WTC11 (cell line): ENCODE measurements around the gene TAC4. TPM values are rescaled to one million over a fixed set of nuclear protein-coding genes. Genes with fewer than 3 reads are reported as not detected.

ENCODE experiments used
- ATAC-seq: fragments of 200-7000 bp; cut with Tn5 transposase; 2 replicates; pipeline ENCODE4 v1.10.0; 2021; ENCODE audit warnings: mild to moderate bottlenecking, moderate library complexity
- CTCF ChIA-PET: fragments of 300-600 bp; sonication (Branson Sonifier 250); formaldehyde crosslinking; loops from one replicate; lab custom pipeline; 2021; ENCODE audit warnings: antibody characterized with exemption; lab: Charles Lee
- POLR2A ChIA-PET: fragments of 350-600 bp; sonication (Branson Sonifier 250); formaldehyde crosslinking; loops from one replicate; lab custom pipeline; 2021; ENCODE audit warnings: antibody characterized with exemption; lab: Charles Lee
- DNase-seq: peaks from one replicate; pipeline ENCODE4 v3.0.0; 2021; ENCODE audit warnings: low spot score
- H3K27ac Mint-ChIP-seq: 2 replicates; pipeline ENCODE4 v1.8.0; 2021; ENCODE audit warnings: mixed read lengths
- H3K27me3 Mint-ChIP-seq: 2 replicates; pipeline ENCODE4 v1.8.0; 2021; ENCODE audit warnings: low read depth, mild to moderate bottlenecking, moderate library complexity, mixed read lengths
- H3K36me3 Mint-ChIP-seq: 2 replicates; pipeline ENCODE4 v1.8.0; 2021; ENCODE audit warnings: mixed read lengths
- H3K4me1 Mint-ChIP-seq: 2 replicates; pipeline ENCODE4 v1.8.0; 2022; ENCODE audit warnings: mixed read lengths
- H3K4me3 Mint-ChIP-seq: 2 replicates; pipeline ENCODE4 v1.8.0; 2021; ENCODE audit warnings: mild to moderate bottlenecking, moderate library complexity, mixed read lengths
- H3K9me3 Mint-ChIP-seq: 2 replicates; pipeline ENCODE4 v1.8.0; 2021; ENCODE audit warnings: mixed read lengths
- ATF1 ChIP-seq: sonication (generic); formaldehyde crosslinking; IDR thresholded peaks from 2 replicates; pipeline ENCODE4 v1.8.1; 2023; ENCODE audit warnings: mild to moderate bottlenecking, moderate library complexity, missing genetic modification reagents
- CREM ChIP-seq: sonication (generic); formaldehyde crosslinking; IDR thresholded peaks from 2 replicates; pipeline ENCODE4 v1.8.1; 2022; ENCODE audit warnings: mild to moderate bottlenecking, missing genetic modification reagents, moderate library complexity
- EMX1 ChIP-seq: fragments of 250-450 bp; sonication (Bioruptor Pico); IDR thresholded peaks from 2 replicates; pipeline ENCODE4 v1.8.0; 2021; ENCODE audit warnings: mild to moderate bottlenecking
- HMGXB4 ChIP-seq: sonication (generic); formaldehyde crosslinking; IDR thresholded peaks from 2 replicates; pipeline ENCODE4 v1.8.1; 2023; ENCODE audit warnings: mild to moderate bottlenecking, moderate library complexity, missing genetic modification reagents
- SMAD4 ChIP-seq: sonication (generic); formaldehyde crosslinking; IDR thresholded peaks from 2 replicates; pipeline ENCODE4 v1.8.0; 2022; ENCODE audit warnings: mild to moderate bottlenecking, missing genetic modification reagents
- STAT6 ChIP-seq: sonication (generic); formaldehyde crosslinking; conservative IDR thresholded peaks from 2 replicates; pipeline ENCODE4 v1.8.1; 2023; ENCODE audit warnings: mild to moderate bottlenecking, low read depth, missing genetic modification reagents, moderate library complexity
- TP53 ChIP-seq: sonication (generic); formaldehyde crosslinking; IDR thresholded peaks from 2 replicates; pipeline ENCODE4 v1.8.1; 2023; ENCODE audit warnings: mild to moderate bottlenecking, missing genetic modification reagents
- ZNF121 ChIP-seq: sonication (generic); formaldehyde crosslinking; IDR thresholded peaks from 2 replicates; pipeline ENCODE4 v1.8.0; 2023; ENCODE audit warnings: missing genetic modification reagents
- ZNF232 ChIP-seq: sonication (generic); formaldehyde crosslinking; IDR thresholded peaks from 2 replicates; pipeline ENCODE4 v1.8.0; 2022; ENCODE audit warnings: mild to moderate bottlenecking, missing genetic modification reagents
- ZNF317 ChIP-seq: sonication (generic); formaldehyde crosslinking; IDR thresholded peaks from 2 replicates; pipeline ENCODE4 v1.8.1; 2023; ENCODE audit warnings: low read depth, mild to moderate bottlenecking, moderate library complexity, missing genetic modification reagents, borderline replicate concordance
- ZNF425 ChIP-seq: fragments of 250-450 bp; sonication (Bioruptor Pico); conservative IDR thresholded peaks from 2 replicates; pipeline ENCODE4 v1.9.0; 2021; ENCODE audit warnings: mild to moderate bottlenecking
- ZNF671 ChIP-seq: fragments of 250-450 bp; sonication (Bioruptor Pico); IDR thresholded peaks from 2 replicates; pipeline ENCODE4 v1.8.0; 2021; ENCODE audit warnings: mild to moderate bottlenecking
- total RNA-seq: library from RNA; stranded (reverse); gene quantifications from 3 replicates; pipeline ENCODE4 v1.2.3, GENCODE V29; 2021
- TF ChIP-seq, protein P1 (sequence below): sonication (generic); formaldehyde crosslinking; IDR thresholded peaks from 2 replicates; pipeline ENCODE4 v1.8.1; 2023; ENCODE audit warnings: mild to moderate bottlenecking, missing genetic modification reagents
- TF ChIP-seq, protein P2 (sequence below): sonication (generic); formaldehyde crosslinking; IDR thresholded peaks from 2 replicates; pipeline ENCODE4 v1.8.1; 2022; ENCODE audit warnings: mild to moderate bottlenecking, missing genetic modification reagents, moderate library complexity, borderline replicate concordance
- TF ChIP-seq, protein P3 (sequence below): fragments of 250-450 bp; sonication (Bioruptor Pico); IDR thresholded peaks from 2 replicates; pipeline ENCODE4 v2.1.2; 2022; ENCODE audit warnings: mild to moderate bottlenecking, moderate library complexity
- TF ChIP-seq, protein P4 (sequence below): sonication (generic); formaldehyde crosslinking; IDR thresholded peaks from 2 replicates; pipeline ENCODE4 v1.8.1; 2022; ENCODE audit warnings: low read depth, missing genetic modification reagents, borderline replicate concordance

Gene TAC4
- total RNA-seq, 1 experiment from 2014 or later, result not detected

DNA sequence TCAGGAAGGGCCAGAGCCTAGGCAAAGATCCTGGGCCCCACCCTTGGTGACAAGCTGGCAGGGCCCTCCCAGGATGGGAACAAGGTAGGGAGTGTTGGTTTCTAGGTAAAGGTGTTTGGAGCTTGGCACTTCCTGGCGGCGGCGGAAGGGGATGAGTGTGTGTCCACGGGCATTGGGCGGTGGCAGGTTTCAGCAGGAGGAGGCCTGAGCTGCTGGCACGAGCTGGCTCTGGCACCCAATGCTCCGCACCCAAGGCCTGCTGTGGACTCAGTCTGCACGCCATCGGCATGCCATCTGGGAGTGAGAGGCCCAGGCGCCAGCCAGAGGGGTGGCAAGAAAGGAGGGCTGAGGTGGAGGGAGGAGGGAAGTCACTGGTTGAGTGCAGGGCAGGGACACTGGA is 46.9 kb upstream of the TAC4 start:
- no peak for ATAC-seq
- CTCF ChIA-PET, result interaction anchor here (1.1 to 3.7 kb wide), 5 partner anchors 33 to 104 kb away, joined by 3 to 13 read pairs (median 4); partner anchors contain the start of gene DLX3
- H3K36me3 Mint-ChIP-seq, result no peaks in the 10 kb centered on the region
- no peak overlapping the region for H3K27ac Mint-ChIP-seq
- H3K9me3 Mint-ChIP-seq, result no peaks in the 10 kb centered on the region
- TF ChIP-seq, protein P1, sequence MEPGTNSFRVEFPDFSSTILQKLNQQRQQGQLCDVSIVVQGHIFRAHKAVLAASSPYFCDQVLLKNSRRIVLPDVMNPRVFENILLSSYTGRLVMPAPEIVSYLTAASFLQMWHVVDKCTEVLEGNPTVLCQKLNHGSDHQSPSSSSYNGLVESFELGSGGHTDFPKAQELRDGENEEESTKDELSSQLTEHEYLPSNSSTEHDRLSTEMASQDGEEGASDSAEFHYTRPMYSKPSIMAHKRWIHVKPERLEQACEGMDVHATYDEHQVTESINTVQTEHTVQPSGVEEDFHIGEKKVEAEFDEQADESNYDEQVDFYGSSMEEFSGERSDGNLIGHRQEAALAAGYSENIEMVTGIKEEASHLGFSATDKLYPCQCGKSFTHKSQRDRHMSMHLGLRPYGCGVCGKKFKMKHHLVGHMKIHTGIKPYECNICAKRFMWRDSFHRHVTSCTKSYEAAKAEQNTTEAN (CRISPR knock-in tag), result no peak
- TF ChIP-seq TP53 (no peak), SMAD4 (CRISPR knock-in tag) (no peak), ZNF671 (CRISPR knock-in tag) (no peak), ZNF317 (CRISPR knock-in tag) (no peak), ZNF425 (CRISPR knock-in tag) (no peak), ZNF121 (CRISPR knock-in tag) (no peak), ZNF232 (CRISPR knock-in tag) (no peak), EMX1 (CRISPR knock-in tag) (no peak), STAT6 (CRISPR knock-in tag) (no peak), HMGXB4 (CRISPR knock-in tag) (no peak), ATF1 (CRISPR knock-in tag) (no peak), CREM (CRISPR knock-in tag) (no peak)
- TF ChIP-seq, protein P2, sequence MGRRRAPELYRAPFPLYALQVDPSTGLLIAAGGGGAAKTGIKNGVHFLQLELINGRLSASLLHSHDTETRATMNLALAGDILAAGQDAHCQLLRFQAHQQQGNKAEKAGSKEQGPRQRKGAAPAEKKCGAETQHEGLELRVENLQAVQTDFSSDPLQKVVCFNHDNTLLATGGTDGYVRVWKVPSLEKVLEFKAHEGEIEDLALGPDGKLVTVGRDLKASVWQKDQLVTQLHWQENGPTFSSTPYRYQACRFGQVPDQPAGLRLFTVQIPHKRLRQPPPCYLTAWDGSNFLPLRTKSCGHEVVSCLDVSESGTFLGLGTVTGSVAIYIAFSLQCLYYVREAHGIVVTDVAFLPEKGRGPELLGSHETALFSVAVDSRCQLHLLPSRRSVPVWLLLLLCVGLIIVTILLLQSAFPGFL, result no peak
- TF ChIP-seq, protein P3, sequence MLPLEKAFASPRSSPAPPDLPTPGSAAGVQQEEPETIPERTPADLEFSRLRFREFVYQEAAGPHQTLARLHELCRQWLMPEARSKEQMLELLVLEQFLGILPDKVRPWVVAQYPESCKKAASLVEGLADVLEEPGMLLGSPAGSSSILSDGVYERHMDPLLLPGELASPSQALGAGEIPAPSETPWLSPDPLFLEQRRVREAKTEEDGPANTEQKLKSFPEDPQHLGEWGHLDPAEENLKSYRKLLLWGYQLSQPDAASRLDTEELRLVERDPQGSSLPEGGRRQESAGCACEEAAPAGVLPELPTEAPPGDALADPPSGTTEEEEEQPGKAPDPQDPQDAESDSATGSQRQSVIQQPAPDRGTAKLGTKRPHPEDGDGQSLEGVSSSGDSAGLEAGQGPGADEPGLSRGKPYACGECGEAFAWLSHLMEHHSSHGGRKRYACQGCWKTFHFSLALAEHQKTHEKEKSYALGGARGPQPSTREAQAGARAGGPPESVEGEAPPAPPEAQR (CRISPR knock-in tag), result no peak
- TF ChIP-seq, protein P4, sequence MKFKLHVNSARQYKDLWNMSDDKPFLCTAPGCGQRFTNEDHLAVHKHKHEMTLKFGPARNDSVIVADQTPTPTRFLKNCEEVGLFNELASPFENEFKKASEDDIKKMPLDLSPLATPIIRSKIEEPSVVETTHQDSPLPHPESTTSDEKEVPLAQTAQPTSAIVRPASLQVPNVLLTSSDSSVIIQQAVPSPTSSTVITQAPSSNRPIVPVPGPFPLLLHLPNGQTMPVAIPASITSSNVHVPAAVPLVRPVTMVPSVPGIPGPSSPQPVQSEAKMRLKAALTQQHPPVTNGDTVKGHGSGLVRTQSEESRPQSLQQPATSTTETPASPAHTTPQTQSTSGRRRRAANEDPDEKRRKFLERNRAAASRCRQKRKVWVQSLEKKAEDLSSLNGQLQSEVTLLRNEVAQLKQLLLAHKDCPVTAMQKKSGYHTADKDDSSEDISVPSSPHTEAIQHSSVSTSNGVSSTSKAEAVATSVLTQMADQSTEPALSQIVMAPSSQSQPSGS (CRISPR knock-in tag), result no peak
- peaks cover 55% of the 10 kb centered on the region for H3K27me3 Mint-ChIP-seq
- peaks cover 19% of the 10 kb centered on the region for H3K4me1 Mint-ChIP-seq
- no peak overlapping the region for H3K4me3 Mint-ChIP-seq
- POLR2A ChIA-PET, result no interaction called here
- no peak for DNase-seq
